H1 (cell line): ENCODE data around the gene GLIS2. TPM values are rescaled to one million over a fixed set of nuclear protein-coding genes. Genes with fewer than 3 reads are reported as not detected.
A peak's percentile ranks its signal among the peaks of the same experiment; 100 is the strongest.

ENCODE experiments used
- CTCF ChIA-PET: fragments of 300-600 bp; sonication (Branson Sonifier 250); formaldehyde crosslinking; loops from one replicate; lab custom pipeline; 2021; ENCODE audit not compliant: partially characterized antibody; lab: Charles Lee
- POLR2A ChIA-PET: fragments of 300-600 bp; sonication (Branson Sonifier 250); formaldehyde crosslinking; loops from one replicate; lab custom pipeline; 2021; ENCODE audit warnings: inconsistent platforms; ENCODE audit not compliant: partially characterized antibody; lab: Charles Lee
- DNase-seq, 2 experiments: peaks; one replicate each; pipeline versions ENCODE4 v3.0.0 to v3.0.0-alpha.2; 2010 to 2022; ENCODE audit warnings: low spot score in 2 of 2, low read depth in 1 of 2, mixed read lengths in 1 of 2
- FAIRE-seq: peaks from 2 replicates; lab custom pipeline; 2011; peaks lifted over from hg19 to GRCh38; lab: Jason Lieb, UNC
- H2AFZ ChIP-seq: 2 replicates; pipeline ENCODE4 v1.8.1; 2012; ENCODE audit warnings: low read length, inconsistent platforms
- H2AK5ac ChIP-seq: 2 replicates; pipeline ENCODE4 v1.6.1; 2013; ENCODE audit warnings: low read depth, low read length
- H2BK120ac ChIP-seq: replicated peaks from 2 replicates; pipeline ENCODE3; 2013; ENCODE audit warnings: low read depth, low read length, inconsistent platforms
- H2BK12ac ChIP-seq: 2 replicates; pipeline ENCODE4 v1.6.1; 2013; ENCODE audit warnings: low read depth, low read length
- H2BK15ac ChIP-seq: 2 replicates; pipeline ENCODE4 v1.6.1; 2013; ENCODE audit warnings: low read length
- H2BK20ac ChIP-seq: 2 replicates; pipeline ENCODE4 v1.6.1; 2013; ENCODE audit warnings: low read length
- H2BK5ac ChIP-seq: 2 replicates; pipeline ENCODE4 v1.6.1; 2013; ENCODE audit warnings: low read depth, low read length
- H3K14ac ChIP-seq: 2 replicates; pipeline ENCODE4 v1.6.1; 2013; ENCODE audit warnings: inconsistent platforms; ENCODE audit not compliant: insufficient read length
- H3K18ac ChIP-seq: 2 replicates; pipeline ENCODE4 v1.6.1; 2013; ENCODE audit warnings: low read length; ENCODE audit errors: extremely low read depth
- H3K23ac ChIP-seq: 2 replicates; pipeline ENCODE4 v1.6.1; 2013; ENCODE audit warnings: inconsistent platforms; ENCODE audit not compliant: insufficient read length
- H3K23me2 ChIP-seq: 2 replicates; pipeline ENCODE4 v1.6.1; 2013; ENCODE audit warnings: low read depth, low read length
- H3K27ac ChIP-seq: 2 replicates; pipeline ENCODE4 v1.6.1; 2011; ENCODE audit warnings: low read depth, low read length, inconsistent platforms
- H3K27me3 ChIP-seq, 4 experiments: replicated peaks in 1 of 4; 1 replicate in 1 of 4; 2 replicates in 3 of 4; pipeline versions ENCODE4 v1.6.1 to v1.8.1; 2011 to 2013; ENCODE audit warnings: low read length in 3 of 4, mild to moderate bottlenecking in 3 of 4, inconsistent platforms in 2 of 4, mixed read lengths in 2 of 4, moderate library complexity in 1 of 4; ENCODE audit not compliant: control insufficient read depth in 3 of 4, insufficient read depth in 3 of 4; ENCODE audit errors: extremely low read depth in 1 of 4
- H3K36me3 ChIP-seq, 4 experiments: 2 replicates each; pipeline versions ENCODE4 v1.6.1 to v1.8.1; 2011 to 2013; ENCODE audit warnings: mild to moderate bottlenecking in 4 of 4, low read length in 3 of 4, moderate library complexity in 2 of 4, control low read depth in 1 of 4, inconsistent platforms in 1 of 4; ENCODE audit not compliant: insufficient read depth in 4 of 4, control insufficient read depth in 2 of 4
- H3K4ac ChIP-seq: replicated peaks from 2 replicates; pipeline ENCODE3; 2013; ENCODE audit warnings: low read length, low read depth, mixed read lengths, inconsistent platforms; ENCODE audit not compliant: insufficient read length
- H3K4me1 ChIP-seq, 4 experiments: replicated peaks in 1 of 4; 1 replicate in 1 of 4; 2 replicates in 3 of 4; pipeline versions ENCODE4 v1.6.1 to v1.8.1; 2011 to 2013; ENCODE audit warnings: low read length in 3 of 4, inconsistent platforms in 2 of 4, mixed read lengths in 1 of 4; ENCODE audit not compliant: insufficient read depth in 4 of 4, control insufficient read depth in 3 of 4
- H3K4me2 ChIP-seq, 2 experiments: 2 replicates each; pipeline versions ENCODE4 v1.6.1 to v1.8.1; 2011 to 2013; ENCODE audit warnings: low read depth in 2 of 2, low read length in 2 of 2, control low read depth in 1 of 2, inconsistent platforms in 1 of 2, mild to moderate bottlenecking in 1 of 2; ENCODE audit not compliant: insufficient read depth in 1 of 2
- H3K4me3 ChIP-seq, 4 experiments: fragments of 200-600, 300-600 bp in 1 of 4; sonication (generic), shearing (Covaris generic), sonication (Bioruptor Twin) in 1 of 4; 2 replicates each; pipeline versions ENCODE4 v1.5.1 to v1.8.1; 2011 to 2016; ENCODE audit warnings: low read length in 4 of 4, low read depth in 3 of 4, control low read depth in 2 of 4, inconsistent platforms in 2 of 4, mild to moderate bottlenecking in 2 of 4, mixed read lengths in 1 of 4, moderate library complexity in 1 of 4; ENCODE audit not compliant: insufficient read depth in 2 of 4; ENCODE audit errors: extremely low read depth in 1 of 4
- H3K56ac ChIP-seq: replicated peaks from 2 replicates; pipeline ENCODE3; 2013; ENCODE audit warnings: low read depth, mild to moderate bottlenecking, mixed read lengths, low read length, inconsistent platforms; ENCODE audit not compliant: insufficient read length
- H3K79me1 ChIP-seq: 2 replicates; pipeline ENCODE4 v1.6.1; 2013; ENCODE audit warnings: low read depth, low read length, control low read depth
- H3K79me2 ChIP-seq, 2 experiments: 2 replicates each; pipeline versions ENCODE4 v1.6.1 to v1.8.1; 2012 to 2013; ENCODE audit warnings: low read length in 2 of 2, mild to moderate bottlenecking in 2 of 2, inconsistent platforms in 1 of 2; ENCODE audit not compliant: insufficient read depth in 2 of 2, control insufficient read depth in 1 of 2
- H3K9ac ChIP-seq, 4 experiments: replicated peaks in 1 of 4; 1 replicate in 1 of 4; 2 replicates in 3 of 4; pipeline versions ENCODE4 v1.6.1 to v1.8.1; 2011 to 2013; ENCODE audit warnings: low read depth in 3 of 4, low read length in 3 of 4, control low read depth in 2 of 4, mild to moderate bottlenecking in 2 of 4, moderate library complexity in 2 of 4, inconsistent platforms in 1 of 4; ENCODE audit errors: extremely low read depth in 1 of 4
- H3K9me3 ChIP-seq, 2 experiments: 2 replicates each; pipeline versions ENCODE4 v1.6.1 to v1.8.1; 2012 to 2013; ENCODE audit warnings: mild to moderate bottlenecking in 2 of 2, moderate library complexity in 2 of 2, control low read depth in 1 of 2, inconsistent platforms in 1 of 2, low read depth in 1 of 2, low read length in 1 of 2, mixed read lengths in 1 of 2; ENCODE audit not compliant: insufficient read depth in 2 of 2
- H4K20me1 ChIP-seq, 2 experiments: replicated peaks in 1 of 2; 2 replicates each; pipeline versions ENCODE3 to v1.8.1; 2011 to 2013; ENCODE audit warnings: inconsistent platforms in 2 of 2, low read length in 2 of 2, mild to moderate bottlenecking in 1 of 2; ENCODE audit not compliant: insufficient read depth in 2 of 2, control insufficient read depth in 1 of 2
- H4K5ac ChIP-seq: 2 replicates; pipeline ENCODE4 v1.6.1; 2013; ENCODE audit warnings: low read length, low read depth, mixed read lengths, inconsistent platforms; ENCODE audit not compliant: insufficient read length
- H4K8ac ChIP-seq: 2 replicates; pipeline ENCODE4 v1.8.0; 2013; ENCODE audit warnings: mild to moderate bottlenecking, moderate library complexity, low read length, inconsistent platforms; ENCODE audit not compliant: insufficient read depth; ENCODE audit errors: extremely low read depth
- H4K91ac ChIP-seq: replicated peaks from 2 replicates; pipeline ENCODE3; 2013; ENCODE audit warnings: low read length, mixed read lengths, inconsistent platforms; ENCODE audit not compliant: insufficient read length
- EZH2 ChIP-seq: fragments of 200-600 bp; sonication (generic); IDR thresholded peaks from 2 replicates; pipeline ENCODE4 v1.7.1; 2012; ENCODE audit warnings: low read depth, mild to moderate bottlenecking, moderate library complexity, low read length, inconsistent platforms; ENCODE audit not compliant: severe bottlenecking
- HDAC6 ChIP-seq: IDR thresholded peaks from one replicate; pipeline ENCODE4 v1.7.1; 2012; ENCODE audit warnings: low read depth, mild to moderate bottlenecking, inconsistent platforms, low read length, moderate library complexity
- MAX ChIP-seq: IDR thresholded peaks from 2 replicates; pipeline ENCODE4 v1.6.1; 2012; ENCODE audit warnings: inconsistent platforms
- PHF8 ChIP-seq: fragments of 200-600 bp; sonication (generic); conservative IDR thresholded peaks from 2 replicates; pipeline ENCODE4 v1.7.1; 2012; ENCODE audit warnings: low read depth, mild to moderate bottlenecking, inconsistent platforms, low read length, moderate library complexity
- POLR2A ChIP-seq, 2 experiments: IDR thresholded peaks; 1 replicate in 1 of 2; 2 replicates in 1 of 2; pipeline ENCODE4 v1.6.1; 2011; ENCODE audit warnings: low read depth in 2 of 2, low read length in 2 of 2, mild to moderate bottlenecking in 2 of 2; ENCODE audit errors: control extremely low read depth in 1 of 2
- RBBP5 ChIP-seq: IDR thresholded peaks from 2 replicates; pipeline ENCODE4 v1.7.1; 2012; ENCODE audit warnings: low read depth, mild to moderate bottlenecking, inconsistent platforms, low read length, moderate library complexity, borderline replicate concordance
- WGBS, 2 experiments: shearing (Covaris generic) in 1 of 2; methylation state at CpG; one replicate each; pipeline versions ENCODE4 v1.1.6 to v1.1.7; 2013 to 2015; ENCODE audit warnings: low lambda C conversion rate in 2 of 2, mixed read lengths in 2 of 2, inconsistent platforms in 1 of 2, low coverage in 1 of 2, missing lambda C conversion rate in 1 of 2; ENCODE audit not compliant: insufficient replicate concordance in 2 of 2, insufficient coverage in 1 of 2, insufficient read length in 1 of 2; ENCODE audit errors: extremely low coverage in 1 of 2, missing lambda C conversion rate in 1 of 2; 5-methylcytosine and 5-hydroxymethylcytosine counted together
- polyA plus RNA-seq, 7 experiments: library from polyadenylated mRNA; depleted of rRNA in 3 of 7; stranded (reverse) in 5 of 7; unstranded in 2 of 7; fragments of >200 nt in 5 of 7; fragments of 200-250 nt in 2 of 7; gene quantifications; 1 replicate in 5 of 7; 2 replicates in 1 of 7; 4 replicates in 1 of 7; pipeline versions ENCODE4 v1.2.1 to v1.2.3, GENCODE V29; 2011 to 2013; ENCODE audit warnings: missing spikeins in 2 of 7, mixed read lengths in 2 of 7
- total RNA-seq: library from RNA; stranded (reverse); fragmentation: NEBNext Ultra II Directional; extraction: Animal tissue kit (Norgen Biotek cat#: 25700); gene quantifications from 2 replicates; pipeline ENCODE4 v1.2.1, GENCODE V29; 2021

GLIS2 gene
- total and polyA plus RNA-seq, 2 of the 8 experiments (the other 6 are each of a cell fraction or from before 2014, with no cell fraction given): 4.3 to 17.4 TPM

GRCh38 chr16:4383591-4384444, 68.0 kb downstream of the GLIS2 start:
- peaks cover 3 to 15% of the 10 kb centered on the region in 2 experiments for H4K20me1 ChIP-seq
- H3K79me1 ChIP-seq: 0 out of 2 replicates have a peak, but pooled peaks cover 3% of the 10 kb centered on the region
- no peak overlapping the region for H4K5ac ChIP-seq
- no peak overlapping the region for H3K23ac ChIP-seq
- H2BK20ac ChIP-seq: no peak overlapping the region
- H3K4me2 ChIP-seq: no peak overlapping the region
- H3K4me3 ChIP-seq: no peak overlapping the region
- H2BK12ac ChIP-seq: peak overlapping the region; percentile 39; the same call in 1 of the 2 replicates
- H3K27me3 ChIP-seq: no peaks in the 10 kb centered on the region
- peaks cover 0 to 12% (median 7%) of the 10 kb centered on the region in 4 experiments; a peak in 6 of 7 replicates for H3K4me1 ChIP-seq
- no peak overlapping the region for H2BK120ac ChIP-seq
- POLR2A ChIA-PET: interaction anchor here (1.0 to 11.9 kb wide), 5 partner anchors 4 to 45 kb away, joined by 3 to 223 read pairs (median 5); no protein-coding TSS in a partner anchor
- H2BK15ac ChIP-seq: no peak overlapping the region
- 0 out of 2 replicates have a peak overlapping the region, but pooled peaks have one; percentile 32 for H3K18ac ChIP-seq
- no peaks in the 10 kb centered on the region for H3K79me2 ChIP-seq
- H3K4ac ChIP-seq: no peak overlapping the region
- H2BK5ac ChIP-seq: no peak overlapping the region
- CTCF ChIA-PET: interaction anchor here (0.6 to 24.8 kb wide), 5 partner anchors 8 to 21 kb away, joined by 4 to 659 read pairs (median 112); no protein-coding TSS in a partner anchor
- H2AK5ac ChIP-seq: peak overlapping the region; percentile 53; the same call in 1 of the 2 replicates
- no peak overlapping the region for H4K91ac ChIP-seq
- WGBS, 2 experiments: 91% methylated on average over 9 of the region's 12 CpGs; no CpG with 5 or more reads in 1 of the 2 experiments
- H4K8ac ChIP-seq: no peak overlapping the region
- H3K56ac ChIP-seq: no peak overlapping the region
- H3K36me3 ChIP-seq: peaks cover 0 to 18% (median 2%) of the 10 kb centered on the region in 4 experiments; a peak in 4 of 8 replicates
- DNase-seq (no peak), FAIRE-seq (no peak)
- no peak overlapping the region for H3K9ac ChIP-seq
- H3K27ac ChIP-seq: no peak overlapping the region; the same call in 1 of the 2 replicates
- H3K23me2 ChIP-seq: no peaks in the 10 kb centered on the region
- no peaks in the 10 kb centered on the region for H3K9me3 ChIP-seq
- no peak for TF ChIP-seq PHF8
- TF ChIP-seq EZH2: no peak
- no peak for TF ChIP-seq HDAC6
- TF ChIP-seq POLR2A (IDR thresholded peaks at IDR 0.05; ENCODE audit: control extremely low read depth in 1 of 2, low read depth in 2 of 2, low read length in 2 of 2): 0 out of 3 replicates have a peak, but pooled peaks of 1 of the 2 experiments have one; percentile 5
- no peak for TF ChIP-seq MAX
- no peak for TF ChIP-seq RBBP5
- no peak overlapping the region for H3K14ac ChIP-seq
- H2AFZ ChIP-seq: no peak overlapping the region
